SK-N-SH (cell line): ENCODE data around the gene ADAMTSL1. TPM values are rescaled to one million over a fixed set of nuclear protein-coding genes. Genes with fewer than 3 reads are reported as not detected.

Experiments
- CTCF ChIA-PET: fragments of 300-600, 350-600 bp; formaldehyde crosslinking; extraction: SDS; loops from one replicate; lab custom pipeline; 2021; lab: Yijun Ruan, JAX
- POLR2A ChIA-PET: fragments of 350-600 bp; sonication (Branson Sonifier 250); formaldehyde crosslinking; extraction: SDS; loops from one replicate; lab custom pipeline; 2020; ENCODE audit warnings: antibody characterized with exemption, inconsistent platforms; lab: Yijun Ruan, JAX
- DNase-seq: peaks from one replicate; pipeline ENCODE4 v3.0.0; 2012
- H2AFZ ChIP-seq: fragments of 200-600 bp; sonication (generic); 2 replicates; pipeline ENCODE4 v1.8.1; 2016; ENCODE audit warnings: antibody characterized with exemption, mild to moderate bottlenecking, low read depth
- H3F3A ChIP-seq: fragments of 200-600 bp; sonication (generic); replicated peaks from 2 replicates; pipeline ENCODE3; 2016; ENCODE audit warnings: antibody characterized with exemption, mild to moderate bottlenecking; ENCODE audit not compliant: insufficient read depth
- H3K27ac ChIP-seq, 2 experiments: fragments of 200-500 bp in 1 of 2; fragments of 200-600 bp in 1 of 2; sonication (Bioruptor generic) in 1 of 2; sonication (generic), shearing (Covaris generic) in 1 of 2; 2 replicates each; pipeline versions ENCODE4 v1.5.1 to v1.6.1; 2014 to 2016; ENCODE audit warnings: low read depth in 2 of 2, inconsistent platforms in 1 of 2, low read length in 1 of 2, mild to moderate bottlenecking in 1 of 2, mixed read lengths in 1 of 2
- H3K27me3 ChIP-seq: fragments of 200-600 bp; sonication (generic), shearing (Covaris generic); 2 replicates; pipeline ENCODE4 v1.6.1; 2016; ENCODE audit warnings: mixed run types; ENCODE audit not compliant: insufficient read depth
- H3K36me3 ChIP-seq, 2 experiments: fragments of 200-500 bp in 1 of 2; fragments of 200-600 bp in 1 of 2; sonication (Bioruptor generic) in 1 of 2; sonication (generic) in 1 of 2; replicated peaks in 1 of 2; 2 replicates each; pipeline versions ENCODE3 to v1.5.1; 2014 to 2016; ENCODE audit warnings: low read length in 1 of 2, mild to moderate bottlenecking in 1 of 2; ENCODE audit not compliant: insufficient read depth in 2 of 2, control insufficient read depth in 1 of 2
- H3K4me1 ChIP-seq, 2 experiments: fragments of 200-500 bp in 1 of 2; fragments of 200-600 bp in 1 of 2; sonication (Bioruptor generic) in 1 of 2; sonication (generic), shearing (Covaris generic) in 1 of 2; 2 replicates each; pipeline versions ENCODE4 v1.5.1 to v1.6.1; 2014 to 2016; ENCODE audit warnings: low read depth in 1 of 2, low read length in 1 of 2, mixed run types in 1 of 2; ENCODE audit not compliant: insufficient read depth in 2 of 2, control insufficient read depth in 1 of 2
- H3K4me2 ChIP-seq: fragments of 200-600 bp; sonication (generic), shearing (Covaris generic); 2 replicates; pipeline ENCODE4 v1.6.1; 2017; ENCODE audit warnings: mixed run types
- H3K4me3 ChIP-seq, 2 experiments: fragments of 200-500 bp in 1 of 2; fragments of 200-600 bp in 1 of 2; sonication (Bioruptor generic) in 1 of 2; sonication (generic), shearing (Covaris generic) in 1 of 2; 2 replicates each; pipeline versions ENCODE4 v1.5.1 to v1.8.1; 2014 to 2016; ENCODE audit warnings: low read depth in 2 of 2, inconsistent platforms in 1 of 2, low read length in 1 of 2, mild to moderate bottlenecking in 1 of 2, mixed read lengths in 1 of 2, moderate library complexity in 1 of 2
- H3K79me2 ChIP-seq: fragments of 200-600 bp; sonication (generic); 2 replicates; pipeline ENCODE4 v1.8.1; 2017; ENCODE audit warnings: mild to moderate bottlenecking; ENCODE audit not compliant: insufficient read depth
- H3K9ac ChIP-seq: fragments of 200-600 bp; sonication (generic); 2 replicates; pipeline ENCODE4 v1.6.1; 2017; ENCODE audit warnings: mixed run types
- H3K9me2 ChIP-seq: fragments of 200-600 bp; sonication (generic); 2 replicates; pipeline ENCODE4 v1.6.1; 2017; ENCODE audit warnings: mixed run types
- H3K9me3 ChIP-seq: fragments of 200-600 bp; sonication (generic); 2 replicates; pipeline ENCODE4 v1.6.1; 2017; ENCODE audit warnings: mixed run types, mild to moderate bottlenecking, moderate library complexity
- H4K20me1 ChIP-seq: fragments of 200-600 bp; sonication (generic); 2 replicates; pipeline ENCODE4 v1.6.1; 2017; ENCODE audit warnings: mild to moderate bottlenecking, mixed run types; ENCODE audit not compliant: insufficient read depth
- CHD2 ChIP-seq: fragments of 150-350 bp; IDR thresholded peaks from 2 replicates; pipeline ENCODE4 v1.6.1; 2018; ENCODE audit warnings: low read length; ENCODE audit not compliant: partially characterized antibody
- ELF1 ChIP-seq: IDR thresholded peaks from 2 replicates; pipeline ENCODE4 v1.4.0; 2012
- EZH2phosphoT487 ChIP-seq: fragments of 200-600 bp; sonication (generic); IDR thresholded peaks from 2 replicates; pipeline ENCODE4 v1.6.1; 2017; ENCODE audit warnings: low read depth, mixed run types, mild to moderate bottlenecking, antibody characterized with exemption, moderate library complexity, borderline replicate concordance
- FOXM1 ChIP-seq: IDR thresholded peaks from 2 replicates; pipeline ENCODE4 v1.4.0; 2012; ENCODE audit warnings: low read depth, mild to moderate bottlenecking
- GATA2 ChIP-seq: sonication (generic); formaldehyde crosslinking; IDR thresholded peaks from 2 replicates; pipeline ENCODE4 v1.5.0; 2020; ENCODE audit warnings: mild to moderate bottlenecking, missing genetic modification reagents
- MEF2A ChIP-seq: IDR thresholded peaks from 2 replicates; pipeline ENCODE4 v1.4.0; 2012; ENCODE audit warnings: low read depth, borderline replicate concordance
- NFIC ChIP-seq: IDR thresholded peaks from 2 replicates; pipeline ENCODE4 v1.4.0; 2012; ENCODE audit warnings: borderline replicate concordance
- NRF1 ChIP-seq: IDR thresholded peaks from 2 replicates; pipeline ENCODE4 v1.6.1; 2012; ENCODE audit warnings: low read depth, mild to moderate bottlenecking, low read length
- POLR2AphosphoS5 ChIP-seq: IDR thresholded peaks from 2 replicates; pipeline ENCODE4 v1.6.1; 2012; ENCODE audit warnings: low read depth, low read length
- RCOR1 ChIP-seq: fragments of 150-350 bp; IDR thresholded peaks from 2 replicates; pipeline ENCODE4 v1.6.1; 2017; ENCODE audit warnings: antibody characterized with exemption, low read length
- RXRA ChIP-seq: IDR thresholded peaks from 2 replicates; pipeline ENCODE4 v1.4.0; 2012; ENCODE audit warnings: low read depth, mild to moderate bottlenecking, borderline replicate concordance
- SIN3A ChIP-seq: IDR thresholded peaks from 2 replicates; pipeline ENCODE4 v1.6.1; 2012; ENCODE audit warnings: low read depth, mild to moderate bottlenecking, low read length, moderate library complexity, borderline replicate concordance
- TAF1 ChIP-seq: IDR thresholded peaks from 2 replicates; pipeline ENCODE4 v1.6.1; 2012; ENCODE audit warnings: low read depth, mild to moderate bottlenecking, low read length, moderate library complexity, borderline replicate concordance
- TCF12 ChIP-seq: IDR thresholded peaks from 2 replicates; pipeline ENCODE4 v1.4.0; 2012
- YY1 ChIP-seq: IDR thresholded peaks from 2 replicates; pipeline ENCODE4 v1.4.0; 2012; ENCODE audit warnings: low read depth, mild to moderate bottlenecking
- WGBS: methylation state at CpG from one replicate; pipeline ENCODE4 v1.1.6; 2017; ENCODE audit warnings: low lambda C conversion rate; 5-methylcytosine and 5-hydroxymethylcytosine counted together
- polyA plus RNA-seq, 3 experiments: library from polyadenylated mRNA; depleted of rRNA; stranded (reverse); fragments of >200 nt; gene quantifications; 2 replicates each; pipeline ENCODE4 v1.2.3, GENCODE V29; 2012
- TF ChIP-seq, protein P1 (sequence below): fragments of 150-350 bp; IDR thresholded peaks from 2 replicates; pipeline ENCODE4 v1.6.1; 2016; ENCODE audit warnings: mild to moderate bottlenecking, low read depth, low read length
- TF ChIP-seq, protein P2 (sequence below): fragments of 150-350 bp; IDR thresholded peaks from 2 replicates; pipeline ENCODE4 v1.6.1; 2017; ENCODE audit warnings: antibody characterized with exemption, low read length, low read depth, borderline replicate concordance
- TF ChIP-seq, protein P3 (sequence below): IDR thresholded peaks from 2 replicates; pipeline ENCODE4 v1.4.0; 2012; ENCODE audit warnings: low read depth, borderline replicate concordance

ADAMTSL1 gene
- polyA plus RNA-seq, 1 of the 3 experiments (the other 2 are of a cell fraction), result 114 TPM

DNA sequence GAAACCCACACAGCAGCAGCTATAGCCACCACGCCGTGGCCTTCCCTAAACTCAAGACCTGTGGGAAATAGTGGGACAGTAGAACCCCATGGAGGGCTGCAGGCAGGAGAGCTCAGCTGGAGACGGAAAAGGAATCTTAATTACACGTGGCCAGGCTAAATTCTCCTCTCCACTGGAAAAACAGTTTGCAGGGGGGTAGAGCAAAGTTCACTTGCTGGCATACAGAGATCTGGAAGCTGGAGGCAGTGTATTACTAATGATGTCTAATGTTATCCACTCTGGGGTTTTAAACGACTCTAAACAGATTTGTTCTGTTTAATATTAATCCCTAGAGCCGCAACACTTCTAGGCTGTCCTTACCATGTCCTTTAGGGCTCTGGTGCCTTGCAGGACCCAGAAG lies 302.0 kb downstream of the ADAMTSL1 start:
- Histone ChIP-seq H3K4me3 (no peak overlapping the region), H3K27ac (no peak overlapping the region), H3F3A (peaks cover 4% of the 10 kb centered on the region), H3K4me2 (no peak overlapping the region), H3K9me3 (no peaks in the 10 kb centered on the region), H3K27me3 (no peaks in the 10 kb centered on the region), H3K79me2 (peaks cover 6% of the 10 kb centered on the region), H3K9ac (no peak overlapping the region), H3K4me1 (0 out of 4 replicates have a peak, but pooled peaks cover 0 to 2% of the 10 kb centered on the region in 2 experiments), H4K20me1 (no peaks in the 10 kb centered on the region), H3K9me2 (no peaks in the 10 kb centered on the region), H3K36me3 (peaks cover 19 to 55% of the 10 kb centered on the region in 2 experiments), H2AFZ (no peak overlapping the region)
- no peak for TF ChIP-seq POLR2AphosphoS5
- TF ChIP-seq RCOR1, result no peak
- no peak for TF ChIP-seq EZH2phosphoT487
- TF ChIP-seq, protein P1, sequence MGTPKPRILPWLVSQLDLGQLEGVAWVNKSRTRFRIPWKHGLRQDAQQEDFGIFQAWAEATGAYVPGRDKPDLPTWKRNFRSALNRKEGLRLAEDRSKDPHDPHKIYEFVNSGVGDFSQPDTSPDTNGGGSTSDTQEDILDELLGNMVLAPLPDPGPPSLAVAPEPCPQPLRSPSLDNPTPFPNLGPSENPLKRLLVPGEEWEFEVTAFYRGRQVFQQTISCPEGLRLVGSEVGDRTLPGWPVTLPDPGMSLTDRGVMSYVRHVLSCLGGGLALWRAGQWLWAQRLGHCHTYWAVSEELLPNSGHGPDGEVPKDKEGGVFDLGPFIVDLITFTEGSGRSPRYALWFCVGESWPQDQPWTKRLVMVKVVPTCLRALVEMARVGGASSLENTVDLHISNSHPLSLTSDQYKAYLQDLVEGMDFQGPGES, result no peak
- no peak for TF ChIP-seq NFIC
- TF ChIP-seq TCF12, result no peak
- no peak for TF ChIP-seq RXRA
- no peak for TF ChIP-seq CHD2
- no peak for TF ChIP-seq ELF1
- TF ChIP-seq, protein P2, sequence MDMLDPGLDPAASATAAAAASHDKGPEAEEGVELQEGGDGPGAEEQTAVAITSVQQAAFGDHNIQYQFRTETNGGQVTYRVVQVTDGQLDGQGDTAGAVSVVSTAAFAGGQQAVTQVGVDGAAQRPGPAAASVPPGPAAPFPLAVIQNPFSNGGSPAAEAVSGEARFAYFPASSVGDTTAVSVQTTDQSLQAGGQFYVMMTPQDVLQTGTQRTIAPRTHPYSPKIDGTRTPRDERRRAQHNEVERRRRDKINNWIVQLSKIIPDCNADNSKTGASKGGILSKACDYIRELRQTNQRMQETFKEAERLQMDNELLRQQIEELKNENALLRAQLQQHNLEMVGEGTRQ, result no peak
- TF ChIP-seq, protein P3, sequence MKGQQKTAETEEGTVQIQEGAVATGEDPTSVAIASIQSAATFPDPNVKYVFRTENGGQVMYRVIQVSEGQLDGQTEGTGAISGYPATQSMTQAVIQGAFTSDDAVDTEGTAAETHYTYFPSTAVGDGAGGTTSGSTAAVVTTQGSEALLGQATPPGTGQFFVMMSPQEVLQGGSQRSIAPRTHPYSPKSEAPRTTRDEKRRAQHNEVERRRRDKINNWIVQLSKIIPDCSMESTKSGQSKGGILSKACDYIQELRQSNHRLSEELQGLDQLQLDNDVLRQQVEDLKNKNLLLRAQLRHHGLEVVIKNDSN, result no peak
- TF ChIP-seq MEF2A, result no peak
- TF ChIP-seq YY1, result no peak
- no peak for TF ChIP-seq NRF1
- no peak for TF ChIP-seq GATA2 (CRISPR knock-in tag)
- no peak for TF ChIP-seq TAF1
- TF ChIP-seq FOXM1, result no peak
- no peak for TF ChIP-seq SIN3A
- POLR2A ChIA-PET, result no interaction called here
- DNase-seq, result no peak
- 74% methylated on average over 6 of the region's 6 CpGs for WGBS
- CTCF ChIA-PET, result interaction anchor here (2.2 kb wide), 1 partner anchor 334 kb away, joined by 4 read pairs; no protein-coding TSS in a partner anchor
